Neural progenitor cell (in vitro differentiated cells): ENCODE measurements around the gene GFAP.

Experiments used
- CTCF ChIP-seq: fragments of 200-600 bp; sonication (generic); IDR thresholded peaks from 2 replicates; pipeline ENCODE4 v1.5.1; 2017; ENCODE audit warnings: antibody characterized with exemption, mild to moderate bottlenecking
- EZH2 ChIP-seq: fragments of 200-600 bp; sonication (generic); IDR thresholded peaks from 2 replicates; pipeline ENCODE4 v1.6.1; 2017; ENCODE audit warnings: antibody characterized with exemption, mild to moderate bottlenecking, moderate library complexity
- EZH2phosphoT487 ChIP-seq: fragments of 200-600 bp; sonication (generic); IDR thresholded peaks from 2 replicates; pipeline ENCODE4 v1.6.1; 2017; ENCODE audit warnings: antibody characterized with exemption

GRCh38 chr17:44933824-44934744 is 18.8 kb upstream of the GFAP start:
- no peak for TF ChIP-seq CTCF
- no peak for TF ChIP-seq EZH2phosphoT487
- TF ChIP-seq EZH2, result no peak
